Measurements from ENCODE around the gene KXD1.

The KXD1 gene

GRCh38 chr19:18601875-18602274, 44.2 kb downstream of the KXD1 start:
- no peak for DNase-seq (ENCODE audit: low read depth)

DNA sequence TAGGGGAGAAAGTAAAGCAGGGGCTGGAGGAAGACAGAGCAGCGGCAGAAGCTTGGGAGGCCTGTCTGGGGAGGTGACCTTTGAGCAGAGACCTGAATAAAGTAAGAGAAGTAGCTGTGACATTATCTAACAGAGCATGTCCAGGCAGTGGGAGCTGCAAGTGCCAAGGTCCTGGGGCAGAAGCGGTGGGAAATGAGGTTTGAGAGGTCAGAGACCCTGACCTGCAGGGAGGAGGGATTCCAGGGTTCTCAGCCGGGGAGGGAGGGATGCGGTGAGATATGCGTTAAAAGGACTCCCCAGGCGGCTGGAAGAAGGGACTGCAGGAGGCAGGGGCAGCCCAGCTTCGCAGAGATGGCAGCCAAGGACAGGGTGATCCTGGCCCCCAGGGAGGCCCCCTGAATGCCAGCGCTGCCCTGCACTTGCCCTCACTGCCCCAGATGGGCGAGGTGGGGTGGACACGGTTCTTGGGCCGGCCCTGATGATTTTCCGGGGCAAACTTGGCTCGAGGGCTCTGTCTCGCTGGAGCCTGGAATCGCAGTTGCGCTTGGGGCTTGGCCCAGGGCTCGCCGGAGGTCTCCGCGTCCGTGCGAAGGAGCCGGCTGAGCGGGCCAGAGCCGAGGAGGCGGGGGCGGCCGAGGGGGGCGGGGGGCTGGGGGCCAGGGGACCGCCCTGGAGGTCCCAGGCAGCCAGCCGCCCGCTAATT, 45.7 kb downstream of the KXD1 start:
- DNase-seq (ENCODE audit: low read depth), result no peak

GRCh38 chr19:18603958-18604819, 46.5 kb downstream of the KXD1 start:
- no peak for DNase-seq (ENCODE audit: low read depth)

DNA sequence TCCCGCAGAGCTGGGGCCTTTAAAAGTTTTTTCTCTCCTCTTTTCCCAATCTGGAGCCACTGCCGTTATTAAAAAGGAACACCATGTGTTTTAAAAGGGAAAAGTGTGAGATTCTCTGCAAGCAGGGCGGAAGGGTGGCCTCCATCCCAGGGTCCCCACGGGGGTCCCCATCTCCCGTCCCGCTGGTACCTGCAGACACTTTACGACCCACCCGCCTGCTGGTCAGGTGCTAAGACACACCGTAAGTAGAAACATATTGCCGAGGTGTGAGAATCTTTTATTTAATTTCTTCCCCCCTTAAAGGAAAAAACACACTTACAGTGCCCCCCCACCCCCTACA, 47.1 kb downstream of the KXD1 start:
- DNase-seq (ENCODE audit: low read depth), result no peak

- no peak for DNase-seq (ENCODE audit: low read depth)
Measured at GRCh38 chr19:18605196-18605545, 47.5 kb downstream of the KXD1 start.

- DNase-seq (ENCODE audit: low read depth), result no peak
Measured at GRCh38 chr19:18605546-18606280, 48.0 kb downstream of the KXD1 start.

GRCh38 chr19:18606281-18607225, 48.9 kb downstream of the KXD1 start, which contains the start of gene CRLF1:
Gene CRLF1 (minus strand): TSS chr19:18606799. CDS start chr19:18606656, 143 bp downstream.
- no peak for DNase-seq (ENCODE audit: low read depth)

- DNase-seq (ENCODE audit: low read depth), result no peak
Measured at GRCh38 chr19:18607226-18608101, 49.8 kb downstream of the KXD1 start.

DNA sequence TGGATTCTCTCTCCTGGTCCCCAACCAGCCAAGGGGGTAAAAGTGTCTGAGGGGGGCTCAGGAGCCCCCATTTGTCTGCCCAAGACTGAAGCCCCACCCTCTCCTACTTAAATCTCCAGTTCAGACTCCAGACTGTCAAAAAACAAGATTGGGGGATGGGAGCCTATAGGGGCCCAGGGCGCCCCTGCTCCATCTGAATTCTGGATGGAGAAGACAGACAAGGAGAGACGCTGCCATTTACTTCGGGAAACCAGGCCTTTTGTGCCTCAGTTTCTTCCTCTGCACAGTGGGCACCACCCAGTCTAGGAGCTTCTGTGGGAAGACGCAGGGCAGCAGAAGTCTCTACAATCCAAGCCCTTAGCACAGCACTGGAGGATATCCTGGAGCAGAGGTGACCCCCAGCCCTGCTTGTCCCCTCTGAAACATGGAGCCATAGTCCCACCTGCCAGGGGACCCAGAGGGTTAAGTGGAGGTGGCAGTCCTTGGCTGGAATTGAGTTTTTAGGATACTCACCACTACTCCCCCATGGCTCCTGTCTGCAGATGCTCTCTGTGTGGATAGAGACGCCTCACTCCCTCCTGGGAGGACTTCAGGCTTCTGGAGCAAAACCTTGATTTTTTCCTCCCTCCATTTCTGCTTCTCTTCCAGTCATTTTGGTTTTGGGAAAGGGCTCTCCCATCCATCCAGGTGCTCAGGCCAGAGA, 50.6 kb downstream of the KXD1 start:
- DNase-seq (ENCODE audit: low read depth), result no peak

DNA sequence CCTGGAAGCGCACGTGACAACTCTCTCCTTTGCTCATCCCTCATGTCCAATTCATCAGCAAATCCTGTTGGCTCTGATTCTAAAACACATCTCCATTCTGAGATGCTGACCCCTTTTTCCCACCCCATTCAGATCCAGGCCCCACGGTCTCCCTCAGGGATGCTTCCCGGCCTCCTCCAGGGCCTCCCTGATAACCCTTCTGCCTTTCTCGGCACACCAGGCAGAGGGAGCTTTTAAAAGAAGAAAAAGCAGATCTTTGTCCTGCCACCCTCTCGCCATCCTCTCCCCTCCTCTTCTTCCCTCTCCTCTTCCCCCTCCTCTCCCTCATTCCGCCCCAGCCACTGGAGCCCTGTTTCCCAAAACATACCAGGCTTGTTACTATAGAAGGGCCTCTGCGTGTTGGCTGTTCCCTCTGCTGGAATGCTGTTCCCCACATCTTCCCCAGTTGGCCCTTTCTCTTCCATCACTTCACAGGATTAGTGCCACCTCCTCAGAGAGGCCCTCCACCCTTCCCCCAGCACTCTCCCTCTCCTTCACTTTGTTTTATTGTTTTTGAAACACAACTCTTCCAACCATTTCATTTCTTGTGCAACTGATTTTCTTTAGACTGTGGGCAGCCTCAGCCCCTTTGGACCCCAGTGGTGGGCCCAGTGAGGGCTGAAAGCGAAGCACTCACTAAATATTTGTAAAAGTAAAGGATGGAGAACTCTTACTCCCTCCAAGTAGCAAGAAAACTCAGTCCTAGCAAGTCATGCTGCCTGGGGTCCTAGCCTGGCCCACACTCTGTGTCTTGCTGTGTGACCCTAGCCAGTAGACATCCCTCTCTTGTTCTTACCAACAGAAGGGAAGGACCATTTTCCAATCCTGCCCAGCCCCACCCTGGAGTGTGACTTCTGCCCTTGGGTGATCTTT, 51.4 kb downstream of the KXD1 start:
- no peak for DNase-seq (ENCODE audit: low read depth)

- no peak for DNase-seq (ENCODE audit: low read depth)
Measured at GRCh38 chr19:18609717-18610051, 52.0 kb downstream of the KXD1 start.

DNA sequence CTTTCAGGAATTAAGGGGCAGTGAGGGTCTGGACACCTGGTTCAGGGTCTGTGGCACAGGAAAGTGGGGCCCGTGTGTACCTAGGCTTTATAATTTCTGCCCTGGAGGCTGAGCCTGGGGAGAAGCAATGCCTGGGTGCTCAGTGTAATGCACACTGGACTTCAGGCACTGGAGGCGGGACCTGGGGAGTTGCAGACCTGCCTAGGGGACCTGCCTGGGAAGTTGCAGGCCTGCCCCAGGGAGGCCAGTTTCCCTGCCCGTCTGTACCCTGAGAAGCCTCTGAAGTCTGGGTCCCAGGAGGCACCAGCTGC, 52.5 kb downstream of the KXD1 start:
- DNase-seq (ENCODE audit: low read depth), result no peak

DNA sequence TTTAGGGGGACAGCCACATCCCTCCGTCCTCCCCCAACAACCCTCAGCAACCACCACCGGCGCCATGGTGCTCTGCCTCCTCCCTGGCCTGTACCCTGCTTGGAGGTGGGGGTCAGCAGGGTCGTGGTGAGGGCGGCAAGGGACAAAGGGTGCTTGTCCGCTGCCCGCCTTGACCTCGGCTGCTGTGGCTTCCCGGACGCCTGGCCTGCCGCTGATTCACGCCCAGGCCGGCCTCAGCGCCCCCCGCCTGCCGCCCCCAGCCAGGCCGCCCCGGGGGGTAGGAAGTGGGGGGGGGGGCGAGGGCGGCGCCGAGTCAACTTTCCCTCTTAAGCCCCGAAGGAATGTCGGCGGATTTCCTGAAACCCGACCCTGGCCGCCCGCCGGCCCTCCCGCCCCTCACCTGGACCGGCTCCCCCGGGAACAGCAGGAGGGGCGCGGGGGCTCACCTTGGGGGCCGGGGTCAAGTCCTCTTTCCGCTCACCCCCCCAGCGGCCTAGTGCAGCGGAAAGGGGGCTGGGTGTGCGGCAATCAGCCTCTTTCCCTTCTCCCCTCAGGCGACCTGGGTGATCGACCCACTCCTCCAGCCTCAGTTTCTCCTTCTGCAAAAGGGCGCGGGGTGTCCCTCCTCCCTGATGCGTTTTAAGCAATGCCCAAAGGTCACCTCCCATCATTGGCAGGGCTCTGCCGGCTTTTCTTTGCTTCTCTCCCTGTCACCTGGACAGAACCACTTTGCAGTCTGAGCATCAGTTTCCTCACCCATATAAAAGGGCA, 53.1 kb downstream of the KXD1 start:
- DNase-seq (ENCODE audit: low read depth), result no peak

DNA sequence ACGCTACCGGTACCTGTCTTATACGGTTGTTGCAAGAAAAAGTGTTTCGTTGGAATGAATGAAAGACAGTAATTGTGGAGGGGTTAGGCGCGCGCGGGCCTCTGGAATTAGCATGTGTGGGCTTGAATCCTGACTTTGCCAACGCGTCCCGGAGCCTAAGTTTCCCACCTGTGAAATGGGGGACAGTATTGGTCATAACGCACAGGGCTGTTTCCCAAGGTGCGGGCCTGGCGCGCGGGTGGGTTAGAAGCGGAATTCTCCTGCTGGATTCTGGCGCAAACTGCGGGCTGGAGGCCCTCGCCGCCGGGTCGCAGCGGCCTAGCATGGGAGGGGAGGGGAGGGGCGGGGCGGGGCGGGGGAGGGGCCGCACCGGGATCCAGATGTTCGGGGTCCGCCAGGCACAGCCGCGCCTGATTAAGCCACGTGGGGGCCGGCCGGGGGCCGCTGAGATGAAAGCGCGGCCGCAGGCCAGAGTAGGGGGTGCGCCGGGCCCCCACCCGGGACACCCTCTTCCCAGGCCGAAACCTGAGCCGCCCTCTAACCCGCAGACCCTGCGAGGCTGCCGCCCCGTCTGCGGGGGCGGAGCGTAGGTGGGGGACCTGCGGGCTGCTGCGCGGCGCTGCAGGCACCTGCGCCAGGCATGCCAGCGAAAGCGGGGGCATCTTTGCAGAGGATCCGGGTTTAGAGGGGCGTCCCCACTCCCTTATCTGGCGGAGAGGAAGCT, 53.8 kb downstream of the KXD1 start:
- DNase-seq (ENCODE audit: low read depth), result no peak

GRCh38 chr19:18612051-18612771, 54.5 kb downstream of the KXD1 start:
- DNase-seq (ENCODE audit: low read depth), result no peak

GRCh38 chr19:18612772-18613588, 55.3 kb downstream of the KXD1 start, which contains the start of gene TMEM59L:
Gene TMEM59L (plus strand): TSS chr19:18612870. CDS start chr19:18612959, 89 bp downstream.
- no peak for DNase-seq (ENCODE audit: low read depth)
